ENCODE data around the gene DNAJC5. TPM values are rescaled to one million over a fixed set of nuclear protein-coding genes. Genes with fewer than 3 reads are reported as not detected.

The DNAJC5 gene
- total RNA-seq, 4 donors from 2014 or later = 29.9 to 56.3 (median 45.4) TPM

DNA sequence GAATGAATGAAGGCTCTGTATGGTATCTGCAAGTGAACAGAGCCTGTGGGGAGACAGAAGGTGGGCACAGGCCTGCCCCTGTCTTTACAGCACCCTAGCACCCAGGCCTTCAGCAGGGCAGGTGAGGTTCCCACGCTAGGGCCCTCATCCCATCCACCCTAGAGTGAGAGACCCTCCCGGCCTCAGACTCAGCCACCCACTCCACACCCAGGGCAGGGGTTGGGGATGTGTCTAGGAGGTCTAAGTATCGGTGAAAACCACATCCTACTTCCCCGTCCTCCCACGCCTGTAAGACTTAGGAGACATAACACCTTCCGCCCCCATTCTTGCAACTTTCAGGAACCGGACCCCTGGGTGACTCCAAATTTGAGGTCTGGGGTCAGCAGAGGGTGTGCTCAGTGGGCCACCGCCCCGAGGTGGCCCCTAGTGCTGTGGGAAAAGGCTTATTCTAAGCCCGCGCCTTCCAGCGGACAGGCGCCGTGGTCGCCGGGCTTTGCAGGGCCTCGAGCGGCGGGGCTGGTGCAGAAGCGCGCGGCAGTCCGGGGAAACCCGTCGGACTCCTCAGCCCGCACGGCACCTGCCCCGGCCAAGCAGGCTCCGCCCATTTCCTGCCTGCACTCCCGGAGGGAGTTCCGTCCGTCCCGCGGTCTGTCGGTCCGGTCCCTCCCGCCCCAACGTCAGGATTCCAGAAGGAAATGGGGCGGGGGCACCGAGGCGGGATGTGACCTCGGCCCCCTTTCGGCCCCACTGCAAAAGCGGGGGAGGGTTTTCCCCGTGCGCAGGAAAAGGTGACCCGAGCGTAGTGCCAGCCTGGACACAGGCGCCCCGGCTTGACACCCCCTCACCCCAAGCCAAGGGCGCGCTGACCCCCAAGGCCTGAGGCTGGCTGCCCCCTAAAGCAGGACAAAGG is 83.6 kb downstream of the DNAJC5 start:
- no peak for DNase-seq (ENCODE audit: low spot score)
- peak; percentile 38 for ATAC-seq (ENCODE audit: low FRiP score)

DNA sequence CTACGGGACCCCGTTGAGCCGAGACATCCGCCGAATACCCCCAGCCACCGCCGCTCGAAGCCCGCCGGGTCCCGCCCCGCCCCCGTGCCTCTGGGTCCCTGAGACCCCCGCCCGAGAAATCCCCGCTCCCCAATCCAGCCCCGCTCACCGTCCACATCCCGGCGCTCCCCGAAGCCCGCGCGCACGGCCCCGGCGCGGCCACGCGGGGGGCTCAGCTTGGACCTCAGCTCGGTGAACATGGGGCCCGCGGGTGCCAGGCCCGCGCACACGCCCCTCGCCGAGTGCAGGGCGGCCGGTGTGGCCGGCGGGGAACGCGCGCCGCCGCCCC is 84.3 kb downstream of the DNAJC5 start:
- peak; percentile 10 for ATAC-seq (ENCODE audit: low FRiP score)
- DNase-seq (ENCODE audit: low spot score) = no peak
- TF ChIP-seq CTCF (IDR thresholded peaks at IDR 0.05) = no peak

More for the DNA sequence above, 83.6 kb downstream of the DNAJC5 start:
- TF ChIP-seq CTCF (IDR thresholded peaks at IDR 0.05) = no peak

- TF ChIP-seq CTCF (IDR thresholded peaks at IDR 0.05) = no peak
- ATAC-seq (ENCODE audit: low FRiP score) (peak; percentile 8), DNase-seq (ENCODE audit: low spot score) (no peak)
Measured at GRCh38 chr20:63979557-63980316, 84.8 kb downstream of the DNAJC5 start, which contains the start of gene SAMD10. TSS of gene SAMD10 (minus strand) at chr20:63979642. CDS start at chr20:63979467, 175 bp downstream.

DNA sequence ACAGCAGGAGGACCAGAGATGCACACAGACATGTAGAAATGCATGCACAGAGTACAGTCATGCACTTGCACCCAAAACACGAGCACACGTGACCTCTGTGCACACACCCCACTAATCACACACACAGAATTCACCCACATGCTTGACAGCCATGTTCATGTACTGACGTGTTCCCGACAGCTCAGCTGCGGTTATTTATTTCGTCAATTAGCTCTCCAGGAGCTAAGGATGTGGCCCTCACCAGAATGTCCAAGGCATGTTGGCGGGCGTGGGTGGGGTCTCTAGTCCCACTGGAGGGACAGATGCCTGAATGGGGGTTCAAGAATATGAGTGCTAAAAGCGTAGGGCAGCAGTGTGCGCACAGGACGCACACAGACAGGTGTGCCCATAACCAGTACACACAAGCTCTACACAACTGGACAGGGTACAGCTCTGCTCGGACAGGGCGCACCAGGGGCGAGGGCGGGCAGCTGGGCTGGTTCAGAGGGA is 85.4 kb downstream of the DNAJC5 start:
- ATAC-seq (ENCODE audit: low FRiP score) = no peak
- no peak for TF ChIP-seq CTCF (IDR thresholded peaks at IDR 0.05)
- no peak for DNase-seq (ENCODE audit: low spot score)

DNA sequence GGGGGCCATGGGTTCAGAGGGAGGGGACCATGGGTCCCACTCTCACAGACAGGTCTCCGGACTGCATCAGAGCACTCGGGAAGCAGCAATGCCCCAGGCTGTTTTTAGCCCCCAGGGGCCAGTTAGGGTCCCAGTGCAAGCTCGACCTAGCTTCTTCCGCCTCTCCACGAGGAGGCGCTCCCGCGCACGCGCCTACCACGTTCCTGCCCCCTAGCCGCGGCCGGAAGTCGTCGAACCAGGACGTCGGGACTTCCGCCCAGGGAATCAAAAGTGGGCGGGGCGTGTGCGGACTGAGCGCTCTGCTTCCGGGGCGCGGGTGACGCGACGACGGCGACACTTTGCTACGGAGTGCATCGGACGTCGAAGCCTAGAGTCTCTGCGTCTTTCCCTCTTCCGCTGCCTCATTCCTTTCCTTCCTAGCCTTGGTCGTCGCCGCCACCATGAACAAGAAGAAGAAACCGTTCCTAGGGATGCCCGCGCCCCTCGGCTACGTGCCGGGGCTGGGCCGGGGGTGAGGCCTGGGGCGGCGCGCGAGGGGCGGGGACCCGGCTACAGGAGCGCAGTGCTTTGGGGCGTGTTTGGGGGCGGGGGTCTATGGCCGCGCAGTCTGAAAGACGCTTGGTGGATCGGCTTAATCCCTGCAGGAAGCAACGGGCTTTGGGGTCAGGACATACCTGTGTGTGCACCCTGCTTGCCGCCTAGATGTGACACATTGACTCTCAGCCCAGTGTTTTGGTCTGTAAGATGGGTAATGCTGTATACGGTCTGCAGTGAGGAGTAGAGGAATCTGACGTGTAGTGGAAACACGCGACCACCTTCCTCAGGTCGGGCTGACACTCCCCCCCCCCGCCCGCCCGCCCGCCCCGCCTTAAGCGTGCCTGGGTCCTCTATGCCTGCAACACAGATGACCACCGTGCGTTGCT is 86.1 kb downstream of the DNAJC5 start, which contains the start of gene PRPF6:
Gene PRPF6, plus strand, starts transcription at position 327 of the 923 bp plus-strand sequence. Its CDS starts 114 bp downstream, at position 441.
- TF ChIP-seq CTCF (IDR thresholded peaks at IDR 0.05) = peak in 1 of 3 donors; percentile 25
- ATAC-seq (ENCODE audit: low FRiP score) (peak; percentile 74), DNase-seq (ENCODE audit: low spot score) (peak; percentile 78)

DNA sequence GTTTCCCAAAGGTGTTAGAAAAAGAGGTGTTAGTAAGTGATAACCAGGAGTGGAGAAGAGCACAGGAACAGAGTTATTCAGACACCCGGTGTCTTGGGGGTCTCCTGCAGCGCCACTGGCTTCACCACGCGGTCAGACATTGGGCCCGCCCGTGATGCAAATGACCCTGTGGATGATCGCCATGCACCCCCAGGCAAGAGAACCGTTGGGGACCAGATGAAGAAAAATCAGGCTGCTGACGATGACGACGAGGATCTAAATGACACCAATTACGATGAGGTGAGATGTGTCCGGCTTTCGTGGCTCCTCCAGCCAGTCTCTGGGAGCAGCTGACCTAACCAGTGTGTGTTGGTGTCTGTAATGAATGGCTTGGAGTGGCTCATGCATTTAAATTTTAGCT is 88.0 kb downstream of the DNAJC5 start:
- no peak for TF ChIP-seq CTCF (IDR thresholded peaks at IDR 0.05)
- ATAC-seq (ENCODE audit: low FRiP score) (no peak), DNase-seq (ENCODE audit: low spot score) (no peak)
